ENCODE measurements around the gene BRIP1.

GRCh38 chr17:61775364-61775763 is 88.0 kb downstream of the BRIP1 start:
- no peak for TF ChIP-seq EZH2 (IDR thresholded peaks at IDR 0.05; ENCODE audit: insufficient read depth, poor library complexity, severe bottlenecking)
- no peak for TF ChIP-seq EZH2phosphoT487 (IDR thresholded peaks at IDR 0.05; ENCODE audit: insufficient read depth, low read depth)

Data from GM23248 (cell line).